ENCODE data around the gene FILIP1. TPM values are rescaled to one million over a fixed set of nuclear protein-coding genes. Genes with fewer than 3 reads are reported as not detected.

The FILIP1 gene
- total RNA-seq, 4 donors from 2014 or later, result 57.5 to 123 (median 93.8) TPM

- intact Hi-C loops (cut with DNase I; ENCODE audit: low total_unique reads) (no loop called here), in situ Hi-C loops (cut with MboI; ENCODE audit: low sequenced_read_pairs in 4 of 4) (no loop called here)
- TF ChIP-seq CTCF (IDR thresholded peaks at IDR 0.05 in 4 of 5, conservative IDR thresholded peaks at IDR 0.05 in 1 of 5), result no peak
- TF ChIP-seq POLR2A (IDR thresholded peaks at IDR 0.05), result no peak
- Histone ChIP-seq H3K27me3 (no peaks in the 10 kb centered on the region), H3K4me1 (peaks cover 10 to 19% of the 10 kb centered on the region in 2 donors), H3K9me3 (no peaks in the 10 kb centered on the region), H3K36me3 (no peaks in the 10 kb centered on the region), H3K4me3 (no peak overlapping the region), H3K27ac (peak overlapping the region; percentile 32 to 59 (median 42))
- DNase-seq, result no peak
- ATAC-seq, result peak in 1 of 2 donors; percentile 32
These were observed 163.9 kb downstream of the FILIP1 start for GRCh38 chr6:75329703-75330102.

- H3K27ac ChIP-seq, result no peak overlapping the region
- no peak for ATAC-seq
- H3K4me1 ChIP-seq, result peaks cover 0 to 6% of the 10 kb centered on the region in 2 donors
- H3K36me3 ChIP-seq, result no peaks in the 10 kb centered on the region
- in situ Hi-C loops (cut with MboI; ENCODE audit: low sequenced_read_pairs in 4 of 4), result no loop called here
- DNase-seq, result no peak
- H3K27me3 ChIP-seq, result no peaks in the 10 kb centered on the region
- H3K9me3 ChIP-seq, result no peaks in the 10 kb centered on the region
- TF ChIP-seq CTCF (IDR thresholded peaks at IDR 0.05 in 4 of 5, conservative IDR thresholded peaks at IDR 0.05 in 1 of 5) (no peak), POLR2A (IDR thresholded peaks at IDR 0.05) (no peak)
- H3K4me3 ChIP-seq, result no peak overlapping the region
- intact Hi-C loops (cut with DNase I; ENCODE audit: low total_unique reads), result no loop called here
These were observed 165.8 kb downstream of the FILIP1 start for GRCh38 chr6:75327807-75328206.

- DNase-seq, result no peak
- H3K9me3 ChIP-seq, result no peaks in the 10 kb centered on the region
- peak in 1 of 2 donors; percentile 82 for ATAC-seq
These were observed 166.9 kb downstream of the FILIP1 start for GRCh38 chr6:75326557-75327258.

GRCh38 chr6:75318900-75319299, 174.7 kb downstream of the FILIP1 start:
- no peaks in the 10 kb centered on the region for H3K27me3 ChIP-seq
- in situ Hi-C loops (cut with MboI; ENCODE audit: low sequenced_read_pairs in 4 of 4), result no loop called here
- ATAC-seq (no peak), DNase-seq (no peak)
- intact Hi-C loops (cut with DNase I; ENCODE audit: low total_unique reads), result no loop called here
- H3K27ac ChIP-seq, result no peak overlapping the region
- TF ChIP-seq POLR2A (IDR thresholded peaks at IDR 0.05), result no peak
- TF ChIP-seq CTCF (IDR thresholded peaks at IDR 0.05 in 4 of 5, conservative IDR thresholded peaks at IDR 0.05 in 1 of 5), result no peak
- no peak overlapping the region for H3K4me3 ChIP-seq
- H3K9me3 ChIP-seq, result no peaks in the 10 kb centered on the region
- H3K4me1 ChIP-seq, result peaks cover 0 to 4% of the 10 kb centered on the region in 2 donors
- H3K36me3 ChIP-seq, result peaks cover 0 to 11% of the 10 kb centered on the region in 2 donors

More at GRCh38 chr6:75326557-75327258, 166.9 kb downstream of the FILIP1 start:
- Histone ChIP-seq H3K4me1 (peaks cover 0 to 6% of the 10 kb centered on the region in 2 donors), H3K4me3 (no peak overlapping the region), H3K36me3 (no peaks in the 10 kb centered on the region), H3K27me3 (no peaks in the 10 kb centered on the region), H3K27ac (peak overlapping the region in 3 of 4 donors; percentile 16 to 53 (median 20))
- in situ Hi-C loops (cut with MboI; ENCODE audit: low sequenced_read_pairs in 4 of 4), result no loop called here
- no peak for TF ChIP-seq CTCF (IDR thresholded peaks at IDR 0.05 in 4 of 5, conservative IDR thresholded peaks at IDR 0.05 in 1 of 5)
- no peak for TF ChIP-seq POLR2A (IDR thresholded peaks at IDR 0.05)
- intact Hi-C loops (cut with DNase I; ENCODE audit: low total_unique reads), result no loop called here
